Muscle of leg (tissue), 11 donors: ENCODE results near the gene STIL. TPM values are rescaled to one million over a fixed set of nuclear protein-coding genes. Genes with fewer than 3 reads are reported as not detected.
"Not testable (repeated sequence)": the region's sequence is repeated elsewhere in the genome, so short reads cannot be mapped to it uniquely, and the experiment has no call there.

Experiments
- DNase-seq: peaks from one replicate; pipeline ENCODE4 v3.0.0; 2013
- H3K27ac ChIP-seq: one replicate; pipeline ENCODE4 v1.5.1; 2013; ENCODE audit warnings: mild to moderate bottlenecking, low read length, control low read depth
- H3K27me3 ChIP-seq: one replicate; pipeline ENCODE4 v1.6.1; 2013; ENCODE audit warnings: low read length; ENCODE audit not compliant: control insufficient read depth, insufficient read depth
- H3K36me3 ChIP-seq: one replicate; pipeline ENCODE4 v1.6.1; 2013; ENCODE audit warnings: low read length; ENCODE audit not compliant: control insufficient read depth, insufficient read depth
- H3K4me1 ChIP-seq: one replicate; pipeline ENCODE4 v1.6.1; 2013; ENCODE audit warnings: low read length; ENCODE audit not compliant: control insufficient read depth, insufficient read depth
- H3K4me3 ChIP-seq: one replicate; pipeline ENCODE4 v1.5.1; 2013; ENCODE audit warnings: low read length, control low read depth
- H3K9me3 ChIP-seq: replicated peaks from 2 replicates; pipeline ENCODE4 v1.6.1; 2013; ENCODE audit warnings: low read depth, low read length; ENCODE audit not compliant: control insufficient read depth
- WGBS: methylation state at CpG from one replicate; pipeline ENCODE4 v1.1.5; 2013; ENCODE audit warnings: missing lambda C conversion rate; ENCODE audit not compliant: insufficient coverage; 5-methylcytosine and 5-hydroxymethylcytosine counted together
- polyA plus RNA-seq, 8 donors: library from polyadenylated mRNA; unstranded; fragments of 120-200 nt; gene quantifications; one replicate each; pipeline versions ENCODE4 v1.2.1 to v1.2.3, GENCODE V29; 2013; ENCODE audit warnings: inconsistent platforms in 1 of 8, low replicate concordance in 1 of 8; ENCODE audit not compliant: insufficient read length in 8 of 8, insufficient read depth in 1 of 8
- total RNA-seq: library from RNA; stranded (reverse); fragments of 120-200 nt; gene quantifications from one replicate; pipeline ENCODE4 v1.2.4, GENCODE V29; 2013

Gene STIL
- total and polyA plus RNA-seq, 9 donors, result 3.6 to 6.0 (median 4.8) TPM

DNA sequence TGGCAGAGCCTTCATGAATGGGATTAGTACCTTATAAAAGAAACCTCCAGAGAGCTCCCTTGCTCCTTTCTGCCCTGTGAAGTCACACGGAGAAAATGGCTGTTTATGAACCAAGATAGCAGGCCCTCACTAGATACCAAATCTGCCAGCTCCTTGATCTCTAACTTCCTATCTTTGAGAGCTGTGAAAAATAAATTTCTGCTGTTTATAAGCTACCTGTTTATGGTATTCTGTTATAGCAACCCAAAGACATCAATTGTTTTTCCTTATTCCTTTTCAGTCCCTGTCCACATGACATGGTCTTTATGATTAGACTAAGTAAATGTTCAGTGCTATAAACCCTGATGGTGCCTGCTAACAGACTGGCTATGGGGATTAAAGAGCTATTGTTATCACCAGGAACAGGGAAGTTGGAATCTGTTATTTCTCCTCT, 9.7 kb upstream of the STIL start:
- no peaks in the 10 kb centered on the region for H3K9me3 ChIP-seq
- no peak overlapping the region for H3K27ac ChIP-seq
- DNase-seq, result no peak
- H3K36me3 ChIP-seq, result no peaks in the 10 kb centered on the region
- H3K27me3 ChIP-seq, result no peaks in the 10 kb centered on the region
- no CpG with 5 or more reads among the region's 1 CpG for WGBS
- H3K4me1 ChIP-seq, result no peaks in the 10 kb centered on the region
- H3K4me3 ChIP-seq, result no peak overlapping the region

GRCh38 chr1:47319968-47320367, 6.0 kb upstream of the STIL start:
- 100% methylated on average over 2 of the region's 14 CpGs for WGBS
- H3K27me3 ChIP-seq, H3K27ac ChIP-seq, DNase-seq, H3K4me3 ChIP-seq, H3K36me3 ChIP-seq, H3K4me1 ChIP-seq, H3K9me3 ChIP-seq: not testable (repeated sequence)

DNA sequence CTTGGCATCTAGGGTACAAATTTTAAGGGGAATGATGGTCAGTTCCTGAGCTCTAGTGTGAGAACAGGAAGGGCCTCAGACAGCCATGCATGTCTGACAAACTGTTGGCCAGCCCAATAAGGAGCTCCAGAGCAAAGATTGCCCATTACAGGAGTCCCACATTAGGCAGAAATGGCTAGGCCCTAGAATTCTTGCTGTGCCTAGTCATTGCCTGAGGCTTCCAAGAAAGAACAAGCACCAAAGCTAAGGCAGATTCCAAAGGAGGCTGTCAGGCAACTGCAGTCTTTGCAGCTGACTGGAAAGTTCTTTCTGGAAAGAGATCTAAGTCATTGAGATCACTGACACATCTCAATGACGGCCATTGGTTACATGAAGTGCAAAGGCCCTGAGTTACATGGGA, 3.9 kb upstream of the STIL start:
- Histone ChIP-seq H3K4me1 (peaks cover 9% of the 10 kb centered on the region), H3K27ac (no peak overlapping the region), H3K4me3 (no peak overlapping the region), H3K9me3 (no peaks in the 10 kb centered on the region), H3K27me3 (no peaks in the 10 kb centered on the region), H3K36me3 (no peaks in the 10 kb centered on the region)
- 60% methylated on average over 1 of the region's 1 CpG for WGBS
- DNase-seq, result no peak

- Histone ChIP-seq H3K4me1 (peaks cover 10% of the 10 kb centered on the region), H3K36me3 (peaks cover 4% of the 10 kb centered on the region), H3K27ac (no peak overlapping the region), H3K9me3 (no peaks in the 10 kb centered on the region), H3K4me3 (no peak overlapping the region), H3K27me3 (no peaks in the 10 kb centered on the region)
- no peak for DNase-seq
- WGBS, result no CpG with 5 or more reads among the region's 4 CpGs
Measured at GRCh38 chr1:47309427-47309826, 4.5 kb downstream of the STIL start.

DNA sequence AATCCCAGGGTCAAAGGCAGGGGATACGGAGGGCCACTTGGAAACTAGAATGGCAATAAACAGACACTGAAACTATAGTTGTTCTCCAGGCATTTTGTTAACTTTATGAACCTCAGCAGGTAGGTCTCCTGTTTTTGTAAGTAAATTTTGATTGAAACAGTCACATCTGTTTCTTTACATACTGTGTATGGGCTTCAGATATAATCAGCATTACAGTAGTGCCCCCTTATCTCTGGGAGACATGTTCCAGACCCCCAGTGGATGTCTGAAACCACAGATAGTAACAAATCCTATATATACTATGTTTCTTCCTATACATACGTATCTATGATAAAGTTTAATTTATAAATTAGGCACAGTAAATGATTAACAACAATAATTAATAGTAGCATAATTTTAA, 11.5 kb downstream of the STIL start:
- Histone ChIP-seq H3K27me3 (no peaks in the 10 kb centered on the region), H3K36me3 (peaks cover 14% of the 10 kb centered on the region), H3K4me1 (no peaks in the 10 kb centered on the region), H3K27ac (no peak overlapping the region), H3K4me3 (no peak overlapping the region), H3K9me3 (no peaks in the 10 kb centered on the region)
- DNase-seq, result no peak
- WGBS, result no CpG with 5 or more reads among the region's 2 CpGs

DNA sequence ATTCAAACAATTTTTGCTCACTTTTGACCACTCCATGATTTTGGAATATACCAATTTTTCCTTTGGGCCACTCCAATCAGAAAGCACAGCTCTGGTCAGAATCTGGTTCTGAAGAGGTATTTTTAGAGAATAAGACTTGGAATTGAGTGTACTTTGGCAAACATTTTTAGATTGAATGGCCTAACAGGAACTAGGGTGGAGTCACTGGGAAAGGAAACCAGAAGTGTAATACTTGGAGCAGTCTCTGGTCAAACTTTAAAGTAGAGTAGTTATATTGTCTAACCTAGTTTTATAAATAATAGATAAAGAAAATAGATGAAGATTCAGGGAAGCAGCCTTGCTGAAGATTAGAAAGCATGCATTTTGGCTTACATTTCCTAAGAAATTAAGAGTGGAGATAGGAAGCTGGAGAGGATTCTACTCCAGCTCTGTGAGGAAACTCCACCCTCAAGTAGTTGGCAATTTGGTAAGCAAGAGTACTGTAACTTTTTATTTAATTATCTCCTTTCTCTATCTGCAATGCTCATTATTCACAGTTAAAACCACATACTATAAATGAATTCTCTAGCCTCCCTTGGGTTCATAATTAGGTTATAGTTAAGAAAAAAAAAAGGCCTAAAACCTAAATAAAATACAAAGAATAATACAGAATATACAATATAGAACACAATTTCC, 15.8 kb downstream of the STIL start:
- H3K9me3 ChIP-seq, result no peaks in the 10 kb centered on the region

GRCh38 chr1:47295579-47295978, 18.4 kb downstream of the STIL start:
- Histone ChIP-seq H3K9me3 (no peaks in the 10 kb centered on the region), H3K4me1 (no peaks in the 10 kb centered on the region), H3K27me3 (no peaks in the 10 kb centered on the region), H3K36me3 (peaks cover 12% of the 10 kb centered on the region), H3K4me3 (no peak overlapping the region), H3K27ac (no peak overlapping the region)
- no peak for DNase-seq
- WGBS, result no CpG with 5 or more reads among the region's 2 CpGs

More for the DNA sequence above, 15.8 kb downstream of the STIL start:
- Histone ChIP-seq H3K27me3 (no peaks in the 10 kb centered on the region), H3K4me3 (no peak overlapping the region), H3K36me3 (peaks cover 18% of the 10 kb centered on the region), H3K4me1 (no peaks in the 10 kb centered on the region), H3K27ac (no peak overlapping the region)
- peak; percentile 24 for DNase-seq

DNA sequence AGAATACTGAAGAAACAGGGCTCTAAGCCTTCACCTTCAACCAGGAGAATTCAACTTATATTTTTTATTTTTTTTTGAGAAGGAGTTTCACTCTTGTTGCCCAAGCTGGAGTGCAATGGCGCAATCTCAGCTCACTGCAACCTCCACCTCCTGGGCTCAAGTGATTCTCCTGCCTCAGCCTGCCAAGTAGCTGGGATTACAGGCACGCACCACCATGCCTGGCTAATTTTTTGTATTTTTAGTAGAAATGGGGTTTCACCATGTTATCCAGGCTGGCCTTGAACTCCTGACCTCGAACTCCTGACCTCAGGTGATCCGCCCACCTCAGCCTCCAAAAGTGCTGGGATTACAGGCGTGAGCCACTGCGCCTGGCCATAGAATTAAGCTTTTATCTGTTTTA, 19.1 kb downstream of the STIL start:
- H3K4me1 ChIP-seq, H3K9me3 ChIP-seq, H3K27me3 ChIP-seq, H3K4me3 ChIP-seq, H3K27ac ChIP-seq, DNase-seq: not testable (repeated sequence)
- H3K36me3 ChIP-seq, result peaks cover 10% of the 10 kb centered on the region
- WGBS, result 100% methylated on average over 2 of the region's 6 CpGs

GRCh38 chr1:47288116-47288515, 25.8 kb downstream of the STIL start:
- H3K27ac ChIP-seq, result not testable (repeated sequence)
- 80% methylated on average over 1 of the region's 4 CpGs for WGBS

DNA sequence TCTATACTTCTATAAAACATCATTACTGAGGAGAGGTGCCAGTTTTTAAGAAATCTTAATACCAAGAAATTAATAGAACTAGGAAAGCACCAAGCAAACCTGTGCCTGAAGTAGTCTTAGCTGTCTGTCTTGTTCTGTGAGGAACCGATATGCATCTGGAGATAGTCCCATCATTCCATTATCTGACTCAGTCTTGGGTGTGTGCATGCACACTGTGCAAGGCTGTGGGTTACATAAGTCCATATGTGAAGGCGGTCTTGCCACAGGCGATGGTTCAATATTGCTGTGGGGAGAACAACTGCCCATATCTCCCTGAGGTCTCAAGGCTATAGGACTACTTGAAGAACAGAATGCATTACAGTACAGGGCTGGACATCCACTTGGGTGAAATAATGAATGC, 33.8 kb downstream of the STIL start:
- DNase-seq, result no peak
- H3K4me1 ChIP-seq, result no peaks in the 10 kb centered on the region
- H3K4me3 ChIP-seq, result no peak overlapping the region
- 100% methylated on average over 2 of the region's 3 CpGs for WGBS
- H3K9me3 ChIP-seq, result no peaks in the 10 kb centered on the region
- no peak overlapping the region for H3K27ac ChIP-seq
- no peaks in the 10 kb centered on the region for H3K27me3 ChIP-seq
- H3K36me3 ChIP-seq, result peaks cover 18% of the 10 kb centered on the region

More at GRCh38 chr1:47288116-47288515, 25.8 kb downstream of the STIL start:
- peaks cover 13% of the 10 kb centered on the region for H3K36me3 ChIP-seq
- not testable (repeated sequence) for H3K27me3 ChIP-seq, DNase-seq, H3K4me1 ChIP-seq, H3K4me3 ChIP-seq, H3K9me3 ChIP-seq

DNA sequence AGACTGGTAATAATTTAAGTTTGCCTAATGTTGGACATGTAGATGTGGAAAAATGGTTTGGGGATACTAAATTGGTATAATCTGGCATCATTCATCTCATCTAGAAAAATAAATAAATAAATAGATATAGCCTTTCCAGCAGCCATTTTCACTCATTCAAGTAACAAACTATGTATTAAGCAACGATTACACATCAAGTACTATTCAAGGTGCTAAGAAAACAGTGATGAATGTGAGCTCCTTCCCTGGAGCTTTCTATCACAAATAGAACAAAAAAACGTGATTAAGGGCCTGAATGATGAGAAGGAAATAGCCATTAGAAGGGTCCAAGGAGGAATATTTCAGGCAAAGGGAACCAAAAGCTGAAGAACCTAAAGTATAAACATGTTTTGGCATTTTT, 37.1 kb downstream of the STIL start:
- DNase-seq, result no peak
- no CpG with 5 or more reads among the region's 2 CpGs for WGBS
- Histone ChIP-seq H3K36me3 (peaks cover 12% of the 10 kb centered on the region), H3K27me3 (no peaks in the 10 kb centered on the region), H3K4me3 (no peak overlapping the region), H3K9me3 (no peaks in the 10 kb centered on the region), H3K27ac (no peak overlapping the region), H3K4me1 (no peaks in the 10 kb centered on the region)
